ENCODE measurements around the gene C2orf92.

The C2orf92 gene

GRCh38 chr2:97736608-97737330, 67.3 kb downstream of the C2orf92 start:
- no peaks in the 10 kb centered on the region for H3K9me3 ChIP-seq (replicated peaks in 1 of 11)
- H3K27me3 ChIP-seq = no peaks in the 10 kb centered on the region
- peaks cover 0 to 94% (median 55%) of the 10 kb centered on the region in 11 experiments; a peak in 16 of 22 replicates for H3K36me3 ChIP-seq
- no peak overlapping the region for H3K9ac ChIP-seq
- H3K27ac ChIP-seq = peak overlapping the region in 2 of 11 experiments; percentile 45 to 49; a peak in 4 of 22 replicates
- H3K4me1 ChIP-seq = peaks cover 4 to 35% (median 30%) of the 10 kb centered on the region in 10 experiments
- H3K4me3 ChIP-seq = no peak overlapping the region
- no peak overlapping the region for H3K4me2 ChIP-seq
- TF ChIP-seq Cebpa-rat (IDR thresholded peaks at IDR 0.05) = no peak
- peaks cover 0 to 14% (median 0%) of the 10 kb centered on the region in 11 experiments; a peak in 3 of 22 replicates for H4K20me1 ChIP-seq

DNA sequence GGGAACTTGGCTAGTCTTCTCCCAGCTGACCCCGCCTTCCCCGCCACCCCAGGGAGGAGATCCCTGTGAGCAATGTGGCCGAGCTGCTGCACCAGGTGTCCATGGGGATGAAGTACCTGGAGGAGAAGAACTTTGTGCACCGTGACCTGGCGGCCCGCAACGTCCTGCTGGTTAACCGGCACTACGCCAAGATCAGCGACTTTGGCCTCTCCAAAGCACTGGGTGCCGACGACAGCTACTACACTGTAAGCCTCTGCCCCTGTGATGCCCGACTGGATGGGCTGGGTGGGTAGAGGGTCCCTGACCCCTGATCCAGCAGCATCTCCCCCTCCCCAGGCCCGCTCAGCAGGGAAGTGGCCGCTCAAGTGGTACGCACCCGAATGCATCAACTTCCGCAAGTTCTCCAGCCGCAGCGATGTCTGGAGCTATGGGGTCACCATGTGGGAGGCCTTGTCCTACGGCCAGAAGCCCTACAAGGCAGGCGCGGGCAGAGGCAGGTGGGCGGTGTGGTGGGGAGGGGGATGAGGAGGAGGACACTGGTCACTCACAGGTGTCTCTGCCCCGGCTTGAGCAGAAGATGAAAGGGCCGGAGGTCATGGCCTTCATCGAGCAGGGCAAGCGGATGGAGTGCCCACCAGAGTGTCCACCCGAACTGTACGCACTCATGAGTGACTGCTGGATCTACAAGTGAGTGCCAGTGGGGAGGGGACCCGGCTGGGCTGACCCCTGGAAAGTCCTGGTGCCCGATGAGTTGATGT, 68.1 kb downstream of the C2orf92 start:
- peaks cover 0 to 93% (median 55%) of the 10 kb centered on the region in 11 experiments; a peak in 16 of 22 replicates for H3K36me3 ChIP-seq
- H3K27me3 ChIP-seq = no peaks in the 10 kb centered on the region
- H3K4me1 ChIP-seq = peaks cover 11 to 35% (median 30%) of the 10 kb centered on the region in 10 experiments
- H3K27ac ChIP-seq = no peak overlapping the region
- H3K9ac ChIP-seq = no peak overlapping the region
- TF ChIP-seq Cebpa-rat (IDR thresholded peaks at IDR 0.05) = no peak
- no peak overlapping the region for H3K4me2 ChIP-seq
- H3K9me3 ChIP-seq (replicated peaks in 1 of 11) = no peaks in the 10 kb centered on the region
- H3K4me3 ChIP-seq = no peak overlapping the region
- H4K20me1 ChIP-seq = peaks cover 0 to 5% (median 0%) of the 10 kb centered on the region in 11 experiments; a peak in 2 of 22 replicates

- no peak for TF ChIP-seq Cebpa-rat (IDR thresholded peaks at IDR 0.05)
- H3K4me3 ChIP-seq = no peak overlapping the region
- H3K9me3 ChIP-seq (replicated peaks in 1 of 11) = no peaks in the 10 kb centered on the region
- no peaks in the 10 kb centered on the region for H3K27me3 ChIP-seq
- no peak overlapping the region for H3K9ac ChIP-seq
- H3K36me3 ChIP-seq = peaks cover 0 to 85% (median 53%) of the 10 kb centered on the region in 11 experiments; a peak in 16 of 22 replicates
- H3K27ac ChIP-seq = no peak overlapping the region
- H3K4me1 ChIP-seq = peaks cover 14 to 36% (median 31%) of the 10 kb centered on the region in 10 experiments
- H3K4me2 ChIP-seq = no peak overlapping the region
- no peaks in the 10 kb centered on the region; a peak in 2 of 22 replicates for H4K20me1 ChIP-seq
These were observed 68.9 kb downstream of the C2orf92 start for GRCh38 chr2:97738179-97739019.

- Histone ChIP-seq H3K9me3 (replicated peaks in 1 of 11) (no peaks in the 10 kb centered on the region), H3K9ac (no peak overlapping the region), H3K27ac (no peak overlapping the region), H3K27me3 (no peaks in the 10 kb centered on the region), H3K4me1 (peaks cover 14 to 44% (median 27%) of the 10 kb centered on the region in 10 experiments), H3K4me3 (no peak overlapping the region), H3K36me3 (peaks cover 0 to 77% (median 45%) of the 10 kb centered on the region in 11 experiments; a peak in 16 of 22 replicates), H4K20me1 (no peaks in the 10 kb centered on the region; a peak in 2 of 22 replicates), H3K4me2 (no peak overlapping the region)
- TF ChIP-seq Cebpa-rat (IDR thresholded peaks at IDR 0.05) = no peak
These were observed 69.7 kb downstream of the C2orf92 start for GRCh38 chr2:97739020-97739892.

DNA sequence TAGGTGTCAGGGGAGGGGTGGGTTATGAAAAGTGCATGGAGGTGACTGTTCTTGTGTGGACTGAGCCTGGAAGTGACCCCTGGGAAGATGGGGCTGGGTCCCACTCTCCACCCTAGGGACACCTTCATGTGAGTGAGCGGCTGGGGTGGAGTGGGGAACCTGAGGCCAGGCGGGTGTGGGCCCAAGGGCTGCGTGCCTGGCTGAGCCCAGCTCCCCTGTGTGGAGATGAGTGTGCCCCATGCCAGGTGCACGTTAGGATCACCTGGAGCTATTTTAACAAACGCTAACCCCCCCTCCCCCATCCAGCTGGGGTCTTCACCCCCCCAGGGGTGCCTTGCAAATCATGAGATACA, 70.4 kb downstream of the C2orf92 start:
- no peaks in the 10 kb centered on the region for H3K27me3 ChIP-seq
- no peaks in the 10 kb centered on the region for H3K9me3 ChIP-seq (replicated peaks in 1 of 11)
- no peak overlapping the region for H3K27ac ChIP-seq
- H3K36me3 ChIP-seq = peaks cover 0 to 71% (median 39%) of the 10 kb centered on the region in 11 experiments; a peak in 16 of 22 replicates
- no peak for TF ChIP-seq Cebpa-rat (IDR thresholded peaks at IDR 0.05)
- H3K9ac ChIP-seq = no peak overlapping the region
- no peak overlapping the region for H3K4me2 ChIP-seq
- H4K20me1 ChIP-seq = no peaks in the 10 kb centered on the region; a peak in 2 of 22 replicates
- no peak overlapping the region for H3K4me3 ChIP-seq
- peaks cover 14 to 50% (median 29%) of the 10 kb centered on the region in 10 experiments for H3K4me1 ChIP-seq

DNA sequence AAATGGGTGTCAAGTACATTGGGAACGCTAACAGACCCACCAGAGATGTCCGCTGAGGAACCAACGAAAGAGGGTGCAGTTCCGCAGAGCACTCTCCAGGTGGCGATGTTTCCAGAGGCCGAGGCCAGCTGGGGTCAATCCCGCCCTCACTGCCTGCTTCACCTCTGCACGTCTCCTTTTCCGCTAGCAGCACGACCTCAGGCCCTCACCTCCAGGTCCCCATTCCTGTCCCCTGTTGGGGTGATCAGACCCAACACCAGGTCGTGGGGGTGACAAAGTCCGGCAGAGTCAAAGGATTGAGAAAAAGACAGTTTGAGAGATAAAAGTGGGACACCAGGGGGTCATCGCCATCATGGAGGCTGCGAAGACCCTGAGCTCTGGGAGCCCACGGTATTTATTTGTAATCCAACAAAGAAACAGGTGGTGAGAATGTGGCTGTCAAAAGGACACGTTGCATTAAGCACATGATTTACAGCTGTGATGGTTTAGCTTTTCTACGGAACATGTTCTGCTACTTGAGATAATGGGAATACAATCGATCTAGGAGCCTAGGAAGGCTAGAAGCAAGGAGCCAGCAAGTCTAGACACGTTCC, 71.2 kb downstream of the C2orf92 start:
- H3K4me1 ChIP-seq = peaks cover 21 to 52% (median 34%) of the 10 kb centered on the region in 10 experiments
- H3K9ac ChIP-seq = no peak overlapping the region
- no peaks in the 10 kb centered on the region; a peak in 2 of 22 replicates for H4K20me1 ChIP-seq
- no peak overlapping the region for H3K27ac ChIP-seq
- TF ChIP-seq Cebpa-rat (IDR thresholded peaks at IDR 0.05) = no peak
- no peak overlapping the region for H3K4me3 ChIP-seq
- H3K4me2 ChIP-seq = no peak overlapping the region
- no peaks in the 10 kb centered on the region for H3K9me3 ChIP-seq (replicated peaks in 1 of 11)
- no peaks in the 10 kb centered on the region for H3K27me3 ChIP-seq
- peaks cover 0 to 62% (median 38%) of the 10 kb centered on the region in 11 experiments; a peak in 16 of 22 replicates for H3K36me3 ChIP-seq

DNA sequence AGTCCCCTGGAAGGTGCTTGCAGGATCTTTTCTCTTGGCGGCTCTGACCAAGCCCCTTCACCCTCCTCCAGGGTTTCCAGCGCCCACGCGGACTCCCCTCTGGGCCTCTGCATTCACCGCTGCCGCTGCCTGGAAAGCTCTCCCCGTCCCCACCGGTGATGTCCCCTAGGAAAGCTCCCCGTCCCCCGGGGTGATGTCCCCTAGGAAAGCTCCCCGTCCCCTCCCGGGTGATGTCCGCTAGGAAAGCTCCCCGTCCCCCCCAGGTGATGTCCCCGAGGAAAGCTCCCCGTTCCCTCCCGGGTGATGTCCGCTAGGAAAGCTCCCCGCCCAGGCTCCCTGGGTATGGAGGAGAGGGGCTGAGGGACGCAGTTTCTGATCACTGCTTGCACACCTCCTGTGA, 71.7 kb downstream of the C2orf92 start:
- no peak for TF ChIP-seq Cebpa-rat (IDR thresholded peaks at IDR 0.05)
- Histone ChIP-seq H4K20me1 (no peaks in the 10 kb centered on the region; a peak in 2 of 22 replicates), H3K9ac (no peak overlapping the region), H3K36me3 (peaks cover 0 to 57% (median 38%) of the 10 kb centered on the region in 11 experiments; a peak in 16 of 22 replicates), H3K4me2 (peak overlapping the region in 2 of 11 experiments; percentile 72 to 76; a peak in 2 of 22 replicates), H3K27me3 (no peaks in the 10 kb centered on the region), H3K27ac (no peak overlapping the region), H3K4me1 (peaks cover 22 to 52% (median 35%) of the 10 kb centered on the region in 10 experiments), H3K4me3 (no peak overlapping the region), H3K9me3 (replicated peaks in 1 of 11) (no peaks in the 10 kb centered on the region)

All from BLaER1 treated with 17β-estradiol and CSF1 and Interleukin-3, amounts not matched to agents 10 nM and 100 nM (cell line).